ENCODE results near the gene TBC1D22A.

The TBC1D22A gene

DNA sequence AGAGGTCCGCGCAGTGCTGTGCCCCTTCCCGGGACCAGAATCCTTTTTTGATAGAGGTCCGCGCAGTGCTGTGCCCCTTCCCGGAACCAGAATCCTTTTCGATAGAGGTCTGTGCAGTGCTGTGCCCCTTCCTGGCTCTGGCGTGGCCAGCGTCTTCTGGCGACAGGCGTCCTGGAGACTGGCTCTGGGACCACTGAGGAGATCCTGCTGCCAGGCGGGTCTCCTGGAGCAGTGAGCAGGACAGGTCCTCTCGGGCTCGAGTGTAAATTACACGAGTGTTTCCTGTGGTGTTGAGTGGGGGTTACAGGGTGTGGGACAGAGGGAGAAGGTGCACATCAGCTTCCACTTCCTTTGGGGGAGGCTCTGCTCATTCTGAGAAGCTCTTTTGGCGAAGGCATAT, 98.1 kb downstream of the TBC1D22A start:
- DNase-seq (ENCODE audit: low read depth): no peak

DNA sequence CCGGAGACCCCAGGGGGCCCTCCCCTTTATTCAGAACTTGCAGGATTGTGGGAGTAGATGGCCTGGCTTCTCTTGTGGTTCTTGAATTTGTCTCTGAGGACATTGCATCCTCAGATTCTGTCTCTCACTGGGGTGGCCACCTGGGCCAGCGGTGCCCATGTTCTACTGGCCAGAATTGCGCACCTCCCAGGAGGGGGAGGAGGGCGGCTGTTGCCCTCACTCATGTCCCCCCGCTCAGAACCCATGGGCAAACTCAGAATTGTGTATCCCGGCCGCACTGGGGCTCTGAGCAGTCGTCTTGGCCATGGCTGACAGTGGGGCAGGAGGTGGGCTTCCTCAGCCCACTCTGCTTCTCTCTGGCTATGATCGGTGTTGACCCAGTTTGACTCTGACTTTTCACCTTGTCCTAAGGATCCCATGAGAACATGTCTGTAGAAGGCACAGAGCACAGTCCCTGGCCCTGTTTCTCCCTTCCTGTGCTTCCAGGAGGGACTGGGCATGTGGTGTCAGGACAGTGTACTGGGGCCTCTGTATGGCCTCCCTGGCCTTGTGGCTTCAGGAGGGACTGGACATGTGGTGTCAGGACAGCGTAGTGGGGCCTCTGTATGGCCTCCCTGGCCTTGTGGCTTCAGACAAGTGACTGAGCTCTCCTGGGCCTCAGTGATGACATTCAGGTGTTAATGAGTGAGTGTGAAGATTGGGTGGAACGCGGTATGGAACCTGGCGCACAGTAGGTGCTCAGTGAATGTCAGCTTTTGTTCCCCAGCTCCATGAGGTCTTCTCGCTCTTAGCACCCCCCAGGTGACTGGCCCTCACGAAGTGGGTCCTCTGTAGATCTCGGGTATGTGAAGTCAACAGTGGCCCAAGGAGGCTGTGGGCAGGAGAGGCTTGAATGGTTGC, 99.3 kb downstream of the TBC1D22A start:
- DNase-seq (ENCODE audit: low read depth): no peak

DNA sequence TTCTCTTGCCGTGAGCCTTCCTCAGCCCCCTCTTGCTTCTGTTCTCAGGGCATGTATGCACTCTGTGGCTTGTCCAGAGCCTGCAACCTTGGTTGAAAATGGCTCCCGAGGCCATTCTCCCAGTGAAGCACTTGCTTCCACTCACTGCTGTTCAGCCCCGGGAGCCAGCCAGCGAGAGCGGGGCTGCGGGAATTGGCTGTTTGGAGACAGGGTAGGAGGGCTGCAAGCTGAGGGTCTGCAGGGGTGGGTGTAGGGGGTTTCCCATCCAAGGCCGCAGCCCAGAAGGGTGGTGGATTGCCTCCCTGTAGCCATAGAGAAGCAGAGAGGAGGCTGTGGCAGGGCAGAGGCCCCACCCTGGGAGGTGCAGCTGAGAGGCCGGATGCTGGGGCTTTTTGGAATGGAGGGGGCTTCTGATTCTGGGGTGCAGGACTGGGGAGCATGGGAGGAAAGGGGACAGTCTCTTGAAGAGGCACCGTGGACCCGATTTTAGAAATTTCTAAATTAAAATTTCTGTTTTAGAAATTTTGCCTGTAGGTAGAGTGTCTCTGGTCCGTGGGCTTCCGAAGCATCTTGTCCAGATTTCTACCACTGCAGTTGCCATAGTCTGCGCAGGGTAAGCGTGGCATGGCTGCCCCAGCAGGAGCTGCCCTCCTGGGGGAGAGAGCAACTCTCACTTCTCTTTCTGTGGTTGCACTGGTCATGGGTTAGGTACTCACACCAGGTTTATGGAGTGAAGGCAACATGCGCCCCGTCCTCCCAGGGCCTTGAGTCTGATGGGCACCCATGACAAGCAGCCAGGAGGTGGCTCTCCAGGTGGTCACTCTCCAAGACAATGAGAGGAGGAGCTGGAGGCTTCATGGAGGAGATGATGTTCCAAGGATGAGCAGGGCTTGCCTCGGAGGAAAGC, 100.2 kb downstream of the TBC1D22A start:
- no peak for DNase-seq (ENCODE audit: low read depth)

DNA sequence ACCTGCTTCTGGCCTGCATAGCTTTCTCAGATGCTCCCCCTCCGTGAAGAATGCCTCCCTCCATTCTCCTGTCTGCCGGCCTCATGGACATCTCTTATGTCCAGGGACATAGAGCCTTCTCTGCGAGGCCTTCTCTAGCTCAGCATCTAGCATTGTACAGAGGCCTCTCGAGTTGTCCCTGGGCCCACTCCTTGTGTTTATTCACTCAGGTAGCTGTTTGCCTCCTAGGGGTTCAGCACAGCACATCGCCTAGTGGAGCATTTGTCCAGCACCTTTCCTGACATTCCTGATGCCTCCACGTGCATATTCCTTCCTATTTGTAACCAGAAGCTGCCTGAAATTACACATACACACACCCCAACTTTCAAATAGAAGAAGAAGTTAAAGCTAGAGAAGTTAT, 101.3 kb downstream of the TBC1D22A start:
- DNase-seq (ENCODE audit: low read depth): no peak

DNA sequence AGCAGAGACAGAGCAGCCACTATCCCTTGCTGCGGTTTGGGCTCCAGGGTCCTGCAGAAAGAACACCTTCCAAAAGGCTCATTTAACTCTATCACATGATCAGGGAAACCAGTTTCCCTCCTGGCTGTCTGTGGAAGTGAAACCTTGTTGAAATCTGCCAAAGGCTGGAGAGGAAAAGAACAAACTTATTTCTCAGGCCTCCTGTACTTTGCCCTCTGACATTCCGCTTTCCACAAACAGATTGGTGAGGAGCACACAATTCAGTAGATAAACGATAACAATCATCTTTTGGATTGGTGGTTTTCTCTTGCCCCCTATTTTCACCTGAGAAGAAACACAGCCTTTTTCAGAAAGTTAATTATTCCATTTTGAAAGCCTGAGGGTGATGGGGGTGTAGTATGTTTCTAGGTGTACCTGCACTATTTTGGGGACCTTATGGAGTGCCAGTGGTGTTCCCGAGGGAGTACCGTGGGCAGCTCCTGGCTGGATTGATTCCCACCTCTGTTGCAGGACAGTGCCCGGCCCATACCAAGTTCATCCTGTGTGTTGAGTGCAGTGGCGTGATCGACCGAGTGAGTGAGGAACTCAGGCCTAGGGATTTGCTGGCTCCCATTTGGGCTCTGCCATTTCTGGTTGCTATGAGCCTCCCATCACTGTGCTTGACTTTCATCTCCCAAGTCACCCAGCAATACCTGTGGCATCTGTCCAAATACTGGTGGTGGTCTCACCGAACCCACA, 102.0 kb downstream of the TBC1D22A start:
- DNase-seq (ENCODE audit: low read depth): no peak

DNA sequence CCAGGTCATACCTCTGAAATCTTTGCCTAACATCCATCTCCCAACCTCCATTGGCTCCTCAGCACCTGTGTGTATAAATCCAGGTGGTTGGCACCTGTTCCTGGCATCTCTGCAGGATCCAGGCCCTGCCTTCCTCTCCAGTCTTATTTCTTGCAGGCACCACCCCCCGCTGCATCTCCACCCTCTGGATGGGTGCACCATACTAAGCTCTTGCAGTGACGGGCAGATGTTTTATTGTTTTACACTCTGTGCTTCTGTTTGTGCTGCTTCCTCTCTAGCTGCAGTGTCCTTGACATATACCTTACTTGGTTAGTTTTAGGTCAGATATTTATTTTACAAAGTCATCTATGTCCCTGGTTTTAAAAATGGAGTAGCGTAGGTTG, 102.6 kb downstream of the TBC1D22A start:
- no peak for DNase-seq (ENCODE audit: low read depth)

DNA sequence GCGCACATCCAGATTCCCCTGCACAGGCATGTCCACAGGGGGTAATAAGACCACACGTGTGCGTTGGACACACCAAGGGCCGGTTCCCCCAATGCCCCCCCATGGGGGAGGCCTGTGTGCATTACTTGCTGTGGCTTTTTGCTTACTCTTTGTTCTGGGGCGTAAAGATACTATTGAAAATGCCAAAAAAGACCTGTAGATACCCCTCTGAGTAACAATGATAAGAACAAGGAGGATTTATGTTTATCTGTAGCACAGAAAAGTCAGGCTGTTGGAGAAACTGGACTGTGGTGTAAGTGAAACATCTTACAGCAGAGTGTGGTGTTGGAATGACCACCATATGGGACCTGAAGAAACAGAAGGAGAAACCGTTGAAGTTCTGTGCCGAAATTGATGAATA, 103.2 kb downstream of the TBC1D22A start:
- DNase-seq (ENCODE audit: low read depth): no peak

DNA sequence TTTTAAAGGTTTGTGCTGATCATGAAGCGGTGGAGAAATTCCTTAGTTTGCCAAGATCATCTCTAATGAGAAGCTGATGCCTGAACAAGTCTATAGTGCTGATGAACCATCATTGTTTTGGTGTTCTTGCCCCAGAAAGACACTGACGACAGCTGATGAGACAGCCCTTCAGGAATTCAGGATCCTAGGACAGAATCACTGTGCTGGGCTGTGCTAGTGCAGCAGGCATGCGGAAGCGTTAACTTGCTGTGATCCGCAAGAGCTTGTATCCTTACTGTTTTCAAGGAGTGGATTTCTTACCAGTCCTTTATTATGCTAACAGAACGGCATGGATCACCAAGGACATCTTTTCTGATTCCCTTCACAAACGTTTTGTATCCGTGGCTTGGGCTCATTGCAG, 104.1 kb downstream of the TBC1D22A start:
- DNase-seq (ENCODE audit: low read depth): peak; percentile 92

DNA sequence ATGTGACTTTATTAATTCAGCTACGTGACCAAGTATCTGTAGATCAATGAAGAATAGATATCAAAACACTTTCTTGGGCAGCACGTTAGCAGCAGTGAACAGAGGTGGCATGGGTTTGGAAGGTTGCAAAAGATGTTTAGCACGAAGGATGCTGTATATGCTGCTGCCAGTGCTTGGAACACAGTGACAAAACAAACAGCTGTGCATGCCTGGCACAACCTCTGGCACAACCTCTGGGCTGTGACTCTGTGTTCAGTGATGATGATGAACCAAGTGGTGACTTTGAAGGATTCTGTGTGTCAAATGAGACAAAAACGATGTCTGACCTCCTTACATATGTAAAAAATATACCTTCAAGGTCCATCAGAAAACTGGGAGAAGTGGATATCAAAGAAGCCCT, 104.7 kb downstream of the TBC1D22A start:
- DNase-seq (ENCODE audit: low read depth): no peak

DNA sequence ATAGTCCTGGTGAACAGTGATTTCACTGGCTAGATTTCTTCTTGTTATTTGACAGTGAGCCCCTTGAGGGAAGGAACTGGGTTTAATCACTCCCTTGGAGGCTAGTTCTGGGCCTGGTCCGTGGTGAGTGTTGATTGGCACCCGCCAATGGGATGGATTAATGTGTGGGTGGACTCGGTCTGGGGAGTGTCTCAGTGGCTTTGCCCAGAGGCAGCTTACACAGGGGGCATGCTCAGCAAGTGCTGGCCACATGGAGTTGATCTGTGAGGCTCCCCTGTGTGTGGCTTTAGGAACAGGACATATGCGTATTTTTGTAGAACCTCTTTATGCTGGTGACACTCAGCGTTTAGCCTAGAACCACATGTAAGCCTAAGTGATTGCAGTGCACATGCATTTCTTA, 106.9 kb downstream of the TBC1D22A start:
- DNase-seq (ENCODE audit: low read depth): no peak

DNA sequence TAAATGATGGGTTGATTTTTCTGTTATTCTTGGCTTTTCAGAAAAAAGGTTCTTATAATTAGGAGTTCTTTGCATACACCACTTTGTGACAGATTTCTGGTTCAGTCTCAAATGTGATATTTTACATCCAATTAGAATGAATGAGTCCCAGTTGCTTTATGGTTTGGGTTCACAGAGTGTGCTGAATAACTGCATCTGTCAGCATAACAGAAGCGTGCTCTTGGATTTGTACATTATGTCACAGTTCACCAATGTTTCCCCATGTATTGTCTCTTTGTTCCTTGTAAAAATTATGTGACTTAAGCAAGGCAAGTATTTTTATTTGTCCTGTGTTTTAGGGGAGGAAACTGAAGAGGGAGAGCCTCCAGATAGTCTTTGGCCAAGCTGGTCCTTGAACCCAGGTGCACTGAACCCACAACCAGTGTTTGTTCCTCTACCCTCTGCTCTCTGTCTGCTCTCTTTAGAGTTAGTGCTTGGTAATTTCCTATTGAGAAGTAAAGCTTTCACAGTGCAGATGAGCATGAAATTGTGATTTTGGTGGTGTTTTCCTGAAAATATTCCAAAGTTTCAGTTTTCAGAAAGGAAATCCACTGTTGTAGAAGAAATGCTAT, 107.5 kb downstream of the TBC1D22A start:
- no peak for DNase-seq (ENCODE audit: low read depth)

DNA sequence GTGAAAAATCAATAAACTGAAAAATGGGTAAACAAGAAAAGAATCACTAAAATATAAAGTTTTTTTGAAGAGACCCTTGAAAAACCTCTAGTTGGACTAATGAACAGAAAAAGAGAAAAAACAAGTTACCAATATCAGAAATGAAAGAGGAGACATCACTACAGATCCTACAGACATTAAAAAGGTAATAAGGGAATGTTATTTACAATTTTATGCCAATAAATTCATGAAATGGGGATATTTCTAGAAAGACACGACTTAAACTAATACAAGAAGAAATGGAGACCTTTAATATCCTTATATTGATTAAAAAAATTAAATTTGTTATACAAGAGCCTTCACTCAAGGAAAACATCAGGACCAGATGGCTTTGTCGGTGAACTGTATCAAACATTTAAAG, 109.4 kb downstream of the TBC1D22A start:
- DNase-seq (ENCODE audit: low read depth): no peak

DNA sequence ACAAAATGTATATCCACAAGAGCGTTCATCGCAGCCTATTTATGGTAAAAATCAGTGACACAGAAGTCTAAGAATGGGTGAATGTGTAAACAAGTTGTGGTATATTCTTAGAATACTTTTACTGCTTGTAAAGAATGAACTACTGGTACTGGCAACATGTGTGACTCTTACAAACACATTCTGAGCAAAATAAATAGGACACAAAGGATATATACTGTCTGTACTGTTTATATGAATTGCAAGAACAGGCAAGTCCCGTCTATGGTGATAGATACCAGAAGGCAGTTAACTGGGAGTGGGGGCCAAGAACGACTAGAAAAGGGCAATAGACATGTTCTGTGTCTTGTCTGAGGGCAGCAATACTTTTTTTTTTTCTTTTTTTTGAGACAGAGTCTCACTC, 112.6 kb downstream of the TBC1D22A start:
- DNase-seq (ENCODE audit: low read depth): no peak

DNA sequence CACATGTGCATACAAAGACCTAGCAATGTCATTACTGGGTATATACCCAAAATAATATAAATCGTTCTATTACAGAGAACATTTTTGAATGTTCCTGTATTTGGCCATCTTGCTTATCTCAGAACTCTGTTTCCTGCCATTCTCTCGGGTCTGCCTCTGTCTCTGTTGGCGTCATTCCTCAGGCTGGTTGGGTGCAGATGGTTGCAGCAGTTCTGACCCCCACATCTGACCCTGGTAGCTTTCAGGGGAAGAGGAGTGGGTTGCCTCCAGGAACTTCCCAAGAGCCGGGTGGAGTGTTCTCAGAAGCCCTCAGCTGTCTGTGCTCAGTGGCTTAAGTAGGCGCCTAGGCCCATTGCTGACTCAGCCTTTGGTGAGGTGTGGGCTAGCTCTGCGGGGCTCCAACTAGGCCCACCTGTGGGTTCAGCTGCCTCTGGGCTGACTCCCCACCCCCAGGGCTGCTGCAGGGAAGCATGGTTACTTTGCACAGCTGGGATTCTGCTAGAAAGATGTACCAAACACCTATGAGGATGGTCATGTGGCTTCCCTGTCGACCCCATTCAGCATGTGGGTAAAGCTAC, 114.0 kb downstream of the TBC1D22A start:
- DNase-seq (ENCODE audit: low read depth): no peak

DNA sequence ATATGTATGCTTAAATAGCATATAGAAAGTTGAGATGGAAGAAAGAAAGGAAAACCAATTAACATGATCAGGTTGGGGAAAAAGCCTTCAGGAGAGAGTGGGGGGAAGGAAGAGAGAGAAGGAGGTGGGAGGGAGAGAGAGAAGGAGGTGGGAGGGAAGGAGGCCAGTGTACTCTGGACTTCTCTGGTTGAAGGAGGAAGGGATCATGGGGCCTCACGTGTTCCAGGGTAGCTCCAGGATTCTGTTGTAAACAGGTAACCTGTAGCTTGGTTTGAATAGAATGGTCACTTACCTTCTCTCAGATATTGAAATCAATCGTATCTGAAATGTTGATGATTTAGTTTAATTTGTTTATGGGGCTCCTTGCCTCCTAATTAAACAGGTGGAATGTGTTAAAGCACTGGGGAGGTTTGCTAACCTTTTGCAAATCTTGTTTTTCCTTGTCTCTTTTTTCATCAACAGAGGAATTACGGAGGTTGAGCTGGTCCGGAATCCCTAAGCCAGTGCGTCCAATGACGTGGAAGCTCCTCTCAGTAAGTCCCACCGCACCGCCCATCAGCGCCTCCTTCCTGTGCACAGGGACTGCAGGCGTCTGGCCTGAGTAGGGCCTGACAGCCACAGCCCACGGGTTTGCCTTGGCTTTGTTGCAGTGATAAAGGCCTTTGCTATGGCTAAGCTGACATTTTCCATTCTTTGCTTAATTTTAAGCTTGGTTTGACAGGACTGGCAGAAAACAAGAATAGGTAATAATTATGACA, 115.9 kb downstream of the TBC1D22A start:
- no peak for DNase-seq (ENCODE audit: low read depth)

DNA sequence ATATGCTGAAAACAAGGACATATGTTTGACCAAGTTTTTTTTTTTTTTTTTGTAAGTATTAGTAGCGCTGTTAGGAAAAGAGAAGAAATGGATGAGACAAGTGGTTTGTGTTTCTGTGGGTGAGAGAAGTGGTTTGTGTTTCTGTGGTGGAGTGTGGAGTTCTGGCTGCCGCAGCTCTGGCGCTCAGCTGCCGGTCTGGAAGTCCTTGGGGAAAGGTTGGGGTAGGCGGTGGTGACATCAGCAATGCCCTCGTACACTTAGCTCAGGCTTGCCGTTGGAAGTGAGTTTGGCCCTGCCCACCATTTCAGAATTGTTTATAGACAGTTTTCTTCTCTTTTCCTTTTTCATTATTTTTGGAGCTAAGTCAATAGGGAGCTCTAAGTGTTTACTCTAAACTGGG, 116.6 kb downstream of the TBC1D22A start:
- DNase-seq (ENCODE audit: low read depth): no peak

DNA sequence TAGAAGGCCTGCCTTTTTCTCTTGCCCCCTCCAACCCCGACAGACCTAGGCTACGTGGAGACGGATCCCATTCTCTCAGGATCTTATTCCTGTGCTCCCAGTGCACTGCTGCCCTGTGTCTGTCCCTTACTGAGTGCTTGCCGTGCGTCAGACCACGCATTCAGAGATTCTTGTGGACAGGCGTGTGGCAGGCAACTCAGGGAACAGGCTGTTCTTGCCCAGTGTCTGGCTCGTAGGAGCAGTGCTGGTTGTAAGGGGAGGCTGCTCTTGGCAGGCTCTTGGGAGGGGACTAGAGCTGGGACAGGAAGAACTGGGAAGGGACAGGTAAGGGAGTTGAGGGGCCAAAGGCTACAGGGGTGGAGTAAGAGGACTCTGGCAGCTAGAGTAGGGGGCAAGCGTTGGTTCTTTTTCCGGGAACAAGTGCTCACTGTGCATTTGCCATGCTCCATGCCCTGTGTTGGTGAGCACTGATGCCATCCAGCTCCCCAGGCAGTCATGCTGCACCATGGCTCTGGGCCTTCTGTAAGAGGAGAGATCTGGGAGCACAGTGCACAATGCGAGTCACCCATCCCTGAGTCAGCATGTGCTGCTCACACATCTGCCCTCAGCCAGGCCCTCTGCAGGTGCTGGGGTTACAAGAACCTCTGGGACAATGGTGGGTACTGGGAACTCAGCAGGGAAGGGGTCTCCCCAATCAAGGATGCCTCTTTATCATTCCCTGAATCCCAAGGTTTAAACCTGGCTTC, 119.1 kb downstream of the TBC1D22A start:
- DNase-seq (ENCODE audit: low read depth): peak; percentile 51

DNA sequence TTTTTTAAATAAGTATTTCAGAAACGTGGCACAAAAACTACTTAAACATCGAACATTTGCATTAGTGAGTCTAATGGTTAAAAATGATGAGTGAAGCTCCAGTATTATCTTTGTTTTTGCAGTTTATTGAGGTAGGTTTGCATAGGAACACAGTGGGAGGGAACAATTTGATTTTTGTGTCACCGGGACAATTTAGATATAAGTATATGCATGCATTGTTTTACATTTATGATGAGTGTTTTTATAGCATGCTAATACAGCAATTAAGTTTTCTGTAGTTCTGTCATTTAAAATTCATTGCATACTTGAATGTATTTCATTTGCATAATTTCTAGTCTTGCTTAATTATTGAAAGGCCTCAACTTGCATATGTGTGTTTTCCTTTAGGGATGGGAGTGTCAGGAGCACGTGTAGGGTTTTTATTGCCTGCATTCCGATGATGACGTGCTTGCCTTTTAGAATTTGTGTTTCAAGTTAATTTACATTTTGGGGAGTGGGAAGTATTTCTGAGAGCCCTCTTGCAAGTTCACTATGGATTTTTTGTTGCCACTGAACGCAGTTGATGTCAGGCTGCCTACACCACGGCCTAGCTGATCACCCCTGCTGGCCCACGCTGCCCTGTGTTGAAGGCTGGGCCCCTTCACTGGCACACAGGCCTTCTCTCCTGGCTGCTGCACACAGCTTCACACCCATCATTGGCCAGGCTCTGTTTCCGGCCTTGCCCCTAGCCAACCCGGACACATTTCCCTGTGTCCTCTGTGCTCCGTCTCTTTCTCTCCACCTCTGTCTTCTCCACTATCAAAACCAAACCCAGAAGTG, 120.9 kb downstream of the TBC1D22A start:
- DNase-seq (ENCODE audit: low read depth): no peak

DNA sequence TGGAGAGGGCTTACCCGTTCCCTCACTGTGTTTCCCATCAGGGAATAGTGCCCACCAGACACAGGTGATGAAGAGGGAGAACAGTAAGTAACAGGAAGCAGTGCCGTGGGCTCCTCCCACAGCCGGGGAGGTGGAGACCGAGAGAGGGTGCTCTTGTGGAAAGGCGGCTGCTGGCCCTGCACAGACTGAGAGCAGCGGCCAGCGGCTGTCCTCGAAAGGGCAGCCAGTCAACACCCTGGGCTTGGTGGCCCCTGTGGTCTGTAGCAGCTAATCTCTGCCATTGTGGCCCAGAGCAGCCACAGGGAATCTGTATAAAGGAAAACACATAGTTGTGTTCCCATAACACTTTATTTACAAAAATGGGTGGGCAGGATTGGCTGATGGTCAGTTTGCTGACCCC, 121.9 kb downstream of the TBC1D22A start:
- DNase-seq (ENCODE audit: low read depth): no peak

All from ELR (cell line).